Cardiac septum (tissue), 1 donor: Measurements from ENCODE around the gene LIN9. TPM values are rescaled to one million over a fixed set of nuclear protein-coding genes. Genes with fewer than 3 reads are reported as not detected.
"Not testable (repeated sequence)": the region's sequence is repeated elsewhere in the genome, so short reads cannot be mapped to it uniquely, and the experiment has no call there.

Experiments
- DNase-seq: peaks from one replicate; pipeline ENCODE4 v3.0.0-alpha.2; 2020; ENCODE audit warnings: low spot score
- intact Hi-C: fragments of 100-400 bp; cut with DNase I; formaldehyde crosslinking; loops from one replicate; pipeline ENCODE4 v1.14.0; 2022
- total RNA-seq: library from RNA; stranded (reverse); fragmentation: NEBNext Ultra II Directional; extraction: Animal tissue kit (Norgen Biotek cat#: 25700); gene quantifications from one replicate; pipeline ENCODE4 v1.2.1, GENCODE V29; 2021
- donor health status: DM: no; HTN: no; CAD: no.

Gene LIN9
- total RNA-seq, 1 donor from 2014 or later = 13.1 TPM

- intact Hi-C loops = no loop called here
- DNase-seq = no peak
Measured at GRCh38 chr1:226223157-226223785, 85.7 kb downstream of the LIN9 start, which contains the start of gene MIXL1. TSS of gene MIXL1 (plus strand) at chr1:226223664. CDS start at chr1:226223682, 18 bp downstream.

- no peak for DNase-seq
- intact Hi-C loops = no loop called here
Measured at GRCh38 chr1:226222686-226223085, 86.3 kb downstream of the LIN9 start.

DNA sequence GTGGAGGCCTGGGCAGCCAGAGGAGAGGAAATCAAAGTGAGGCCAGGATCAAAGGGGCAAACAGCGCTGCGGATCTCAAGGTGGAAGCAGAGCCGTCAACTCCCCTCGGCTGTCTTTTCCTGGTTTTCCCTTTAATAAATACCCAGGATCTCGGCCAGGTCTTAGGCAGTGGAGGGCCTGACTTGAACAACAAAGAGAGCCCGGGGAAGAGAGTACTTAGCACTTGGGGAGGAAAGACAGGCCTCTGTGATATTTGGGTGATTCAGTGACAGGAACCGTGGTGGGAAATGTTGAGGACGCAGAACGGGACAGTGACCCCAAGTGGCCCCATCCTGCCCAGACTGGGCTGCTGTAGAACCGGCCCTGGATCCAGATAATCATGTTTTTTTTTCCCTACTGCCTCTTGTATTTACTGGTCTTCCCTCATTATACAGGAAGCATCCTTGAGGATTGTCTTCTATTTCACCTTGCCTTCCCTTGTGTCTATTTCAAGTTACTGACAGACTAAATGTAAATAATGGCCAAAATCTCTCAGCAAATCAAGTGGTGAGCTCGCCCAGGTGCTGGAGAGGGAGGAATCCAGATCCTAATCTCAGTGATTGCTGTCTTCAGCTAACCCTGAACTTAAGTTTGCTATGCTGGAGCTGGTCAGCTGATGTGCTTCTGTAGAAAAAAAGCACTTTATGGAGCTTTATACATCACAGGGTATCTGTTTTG lies 88.3 kb downstream of the LIN9 start:
- intact Hi-C loops = no loop called here

DNA sequence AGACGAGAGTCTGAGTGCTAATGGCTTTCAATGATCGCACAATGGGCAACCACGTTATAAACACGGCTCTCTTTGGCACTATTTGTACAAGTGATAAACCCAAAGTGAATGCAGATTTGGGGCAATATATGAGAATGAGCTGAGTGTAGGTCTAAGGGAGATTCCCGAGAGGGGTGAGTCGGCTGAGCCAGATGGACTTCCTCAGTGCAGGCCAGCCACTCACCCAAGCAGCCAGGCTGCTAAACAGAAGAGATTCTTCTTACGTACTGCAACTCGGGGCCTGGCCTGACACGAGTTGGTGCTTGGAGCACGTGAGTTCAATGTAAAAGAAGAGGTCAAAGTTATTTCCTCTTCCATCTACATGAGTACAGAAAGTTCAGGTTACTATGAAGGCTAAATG lies 91.7 kb downstream of the LIN9 start:
- DNase-seq = no peak
- intact Hi-C loops = no loop called here

More for the DNA sequence above, 88.3 kb downstream of the LIN9 start:
- no peak for DNase-seq

- intact Hi-C loops = no loop called here
Measured at GRCh38 chr1:226216056-226216455, 92.9 kb downstream of the LIN9 start.

GRCh38 chr1:226215239-226215638 lies 93.7 kb downstream of the LIN9 start:
- intact Hi-C loops = no loop called here

More at GRCh38 chr1:226216056-226216455, 92.9 kb downstream of the LIN9 start:
- DNase-seq = no peak

GRCh38 chr1:226212545-226212944 lies 96.4 kb downstream of the LIN9 start:
- intact Hi-C loops = no loop called here

More at GRCh38 chr1:226215239-226215638, 93.7 kb downstream of the LIN9 start:
- no peak for DNase-seq

DNA sequence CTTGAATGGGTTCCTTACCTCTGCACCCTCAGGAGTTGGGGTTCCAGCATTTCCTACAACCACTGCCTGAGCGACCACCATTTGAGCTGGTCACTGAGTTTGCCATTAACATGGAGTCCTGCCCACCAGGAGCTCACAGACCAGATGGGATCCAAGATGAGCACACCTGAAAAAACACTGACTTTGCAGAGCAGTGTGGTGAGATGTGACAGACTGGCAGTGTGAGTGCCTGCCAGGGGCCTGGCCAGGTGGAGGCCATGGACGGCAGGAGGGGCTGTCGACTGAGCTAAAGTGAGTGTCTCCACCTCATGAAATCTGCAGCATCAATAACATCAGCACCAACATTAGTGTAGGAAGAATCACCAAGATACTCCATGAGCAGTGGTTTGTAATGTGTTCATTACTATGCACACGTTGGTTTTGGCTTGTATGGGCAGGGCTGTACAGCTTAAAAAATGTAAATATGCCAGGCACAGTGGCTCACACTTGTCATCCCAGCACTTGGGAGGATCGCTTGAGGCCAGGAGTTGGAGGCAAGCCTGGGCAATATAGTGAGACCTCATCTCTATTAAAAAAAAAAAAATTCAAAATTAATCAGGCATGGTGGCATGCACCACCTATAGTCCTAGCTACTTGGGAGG lies 97.7 kb downstream of the LIN9 start:
- intact Hi-C loops = no loop called here
- no peak for DNase-seq

More at GRCh38 chr1:226212545-226212944, 96.4 kb downstream of the LIN9 start:
- no peak for DNase-seq

DNA sequence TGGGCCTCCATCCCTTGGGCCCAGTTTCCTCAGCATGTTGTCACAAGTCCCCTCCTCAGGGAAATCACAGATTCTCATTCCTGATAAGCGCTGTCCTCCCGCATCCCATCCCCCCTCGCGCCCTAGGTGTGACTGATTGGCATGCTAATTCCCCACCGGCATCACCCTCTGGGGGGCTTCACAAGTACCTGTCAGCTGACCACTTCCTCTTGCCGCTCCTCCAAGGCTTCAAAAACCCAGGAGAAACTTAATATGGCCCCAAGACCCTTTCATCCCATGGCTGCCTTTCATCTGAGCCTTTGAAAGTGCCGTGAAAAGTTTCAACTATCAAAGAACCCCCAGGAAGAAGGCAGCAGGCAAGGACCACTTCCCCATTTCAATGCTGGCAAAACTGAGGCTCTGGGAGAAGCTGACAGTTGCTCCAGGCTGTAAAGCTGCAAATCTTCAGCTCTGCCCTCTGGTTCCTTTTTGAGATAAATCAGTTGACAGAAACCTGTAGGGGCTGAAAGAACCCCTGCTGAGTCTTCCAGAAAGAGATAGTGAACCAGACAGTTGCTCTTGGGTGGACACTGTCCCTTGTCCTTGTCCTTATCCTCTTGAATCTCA lies 98.3 kb downstream of the LIN9 start:
- DNase-seq = no peak
- intact Hi-C loops = no loop called here

DNA sequence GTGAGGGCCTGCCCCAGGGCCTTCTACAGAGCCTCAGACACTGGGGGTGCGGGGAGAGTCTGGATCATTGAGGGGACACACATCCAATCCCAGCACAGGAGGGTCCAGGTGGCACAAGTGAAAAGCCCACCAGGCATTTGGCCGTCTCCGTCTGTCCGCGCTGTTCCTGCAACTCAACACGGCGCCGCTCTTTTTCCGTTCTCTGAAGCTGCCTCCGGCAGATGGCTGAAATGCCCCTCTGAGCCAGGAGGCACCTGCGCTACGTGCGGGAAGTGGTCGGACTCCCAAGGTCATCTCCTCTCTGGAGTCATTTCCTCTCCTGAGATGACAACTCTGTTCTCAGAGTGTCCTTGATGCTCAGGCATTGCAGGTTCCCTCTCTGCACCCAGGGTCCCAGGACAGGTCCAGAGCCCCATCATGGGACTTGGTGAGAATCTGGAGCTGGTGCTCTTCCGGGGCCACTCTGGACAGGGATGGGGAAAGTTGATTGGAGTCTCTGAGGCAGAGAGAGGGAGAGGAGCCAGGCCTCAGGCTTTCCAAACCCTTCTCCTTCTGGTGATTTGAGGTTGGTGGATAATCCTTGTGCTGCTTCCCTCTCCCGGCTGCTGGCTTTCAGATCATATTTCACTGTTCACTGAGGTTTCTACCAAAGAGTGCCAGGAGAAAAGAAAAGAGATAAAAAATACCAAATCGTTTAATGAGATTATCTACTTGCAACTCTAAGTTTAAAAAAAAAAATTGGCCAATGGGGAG lies 99.5 kb downstream of the LIN9 start:
- intact Hi-C loops = no loop called here
- DNase-seq = no peak

GRCh38 chr1:226207048-226207447 lies 101.9 kb downstream of the LIN9 start:
- intact Hi-C loops = no loop called here
- no peak for DNase-seq

- intact Hi-C loops = loop anchor here (5.0 kb wide), 1 partner anchor 128 kb away; no protein-coding TSS in a partner anchor
- DNase-seq = no peak
Measured at GRCh38 chr1:226204198-226204597, 104.8 kb downstream of the LIN9 start.

- intact Hi-C loops = loop anchor here (5.0 kb wide), 1 partner anchor 129 kb away; no protein-coding TSS in a partner anchor
- DNase-seq = no peak
Measured at GRCh38 chr1:226203655-226204054, 105.3 kb downstream of the LIN9 start.

DNA sequence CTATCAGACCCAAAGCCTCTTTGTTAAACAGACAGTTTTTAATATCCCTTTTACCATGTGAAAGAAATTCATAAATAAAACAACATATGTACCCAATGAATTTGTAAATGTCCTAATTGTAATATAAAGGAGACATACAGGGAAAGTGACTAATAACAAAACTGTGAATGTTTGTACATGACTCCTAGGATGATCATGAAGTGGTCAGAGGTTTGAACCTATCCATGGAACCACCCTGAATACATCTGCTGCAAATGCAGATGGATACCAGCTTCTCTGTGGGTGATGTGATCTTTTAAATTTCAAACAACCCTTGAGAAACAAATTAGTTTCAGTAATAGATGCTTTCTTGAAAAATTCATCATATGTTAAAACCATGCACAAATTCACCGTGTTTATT lies 105.7 kb downstream of the LIN9 start:
- intact Hi-C loops = loop anchor here (5.0 kb wide), 1 partner anchor 129 kb away; no protein-coding TSS in a partner anchor

DNA sequence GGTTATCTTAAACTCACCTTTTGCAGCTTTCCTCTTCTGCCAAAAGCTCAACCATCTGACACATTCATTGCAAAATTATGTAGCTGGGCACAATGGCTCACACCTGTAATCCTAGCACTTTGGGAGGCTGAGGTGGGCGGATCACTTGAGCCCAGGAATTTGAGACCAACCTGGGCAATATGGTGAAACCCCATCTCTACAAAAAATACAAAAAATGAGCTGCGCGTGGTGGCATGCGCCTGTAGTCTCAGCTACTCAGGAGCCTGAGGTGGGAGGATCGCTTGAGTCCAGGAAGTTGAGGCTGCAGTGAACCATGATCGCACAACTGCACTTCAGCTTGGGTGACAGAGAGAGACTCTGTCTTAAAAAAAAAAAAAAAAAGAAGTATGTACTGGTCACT lies 106.3 kb downstream of the LIN9 start:
- intact Hi-C loops = loop anchor here (5.0 kb wide), 1 partner anchor 130 kb away; no protein-coding TSS in a partner anchor
- not testable (repeated sequence) for DNase-seq

More for the DNA sequence above, 105.7 kb downstream of the LIN9 start:
- no peak for DNase-seq

DNA sequence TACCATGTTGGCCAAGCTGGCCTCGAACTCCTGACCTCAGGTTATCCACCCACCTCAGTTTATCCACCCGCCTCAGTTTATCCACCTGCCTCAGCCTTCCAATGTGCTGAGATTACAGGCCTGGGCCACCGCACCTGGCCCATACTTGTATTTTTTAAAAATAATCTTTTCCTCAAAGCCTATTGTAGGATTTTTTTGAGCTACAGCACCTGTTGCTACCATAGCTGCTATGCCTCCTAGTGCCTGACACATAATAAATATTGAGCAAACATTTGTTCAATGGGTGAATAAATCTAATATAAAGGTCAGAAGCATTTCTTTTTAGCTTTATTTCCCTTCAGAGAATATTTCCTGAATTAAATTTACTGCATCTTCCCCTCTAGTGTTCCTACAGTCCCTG lies 106.7 kb downstream of the LIN9 start:
- intact Hi-C loops = loop anchor here (5.0 kb wide), 1 partner anchor 130 kb away; no protein-coding TSS in a partner anchor
- no peak for DNase-seq

- intact Hi-C loops = loop anchor here (5.0 kb wide), 1 partner anchor 131 kb away; no protein-coding TSS in a partner anchor
- no peak for DNase-seq
Measured at GRCh38 chr1:226201029-226201593, 107.9 kb downstream of the LIN9 start.

GRCh38 chr1:226199971-226200370 lies 109.0 kb downstream of the LIN9 start:
- DNase-seq = no peak
- intact Hi-C loops = loop anchor here (2.0 to 5.0 kb wide), 2 partner anchors 75 to 132 kb away; no protein-coding TSS in a partner anchor

GRCh38 chr1:226195144-226195543 lies 113.8 kb downstream of the LIN9 start:
- no peak for DNase-seq
- intact Hi-C loops = no loop called here
